Measurements from ENCODE around the gene SART1.

- no peak for TF ChIP-seq POLR2A (IDR thresholded peaks at IDR 0.05)
- TF ChIP-seq CTCF (IDR thresholded peaks at IDR 0.05), result no peak
Observed at GRCh38 chr11:65928667-65929066, 32.9 kb upstream of the SART1 start.

Data from adrenal gland (tissue), 5 donors.